Lower lobe of right lung (tissue), 2 donors: Measurements from ENCODE around the gene CSDE1. TPM values are rescaled to one million over a fixed set of nuclear protein-coding genes. Genes with fewer than 3 reads are reported as not detected.

ENCODE experiments used
- ATAC-seq, 2 donors: fragments of 200-7000 bp; cut with Tn5 transposase; one replicate each; pipeline ENCODE4 v1.9.1; 2020 to 2022; ENCODE audit warnings: mild to moderate bottlenecking in 2 of 2, moderate library complexity in 2 of 2
- DNase-seq: peaks from one replicate; pipeline ENCODE4 v3.0.0-alpha.2; 2020
- H3K27ac ChIP-seq: fragments of 200-600 bp; one replicate; pipeline ENCODE4 v1.8.0; 2022
- H3K27me3 ChIP-seq: fragments of 200-600 bp; one replicate; pipeline ENCODE4 v1.8.0; 2022; ENCODE audit warnings: low read depth
- H3K36me3 ChIP-seq: fragments of 200-600 bp; one replicate; pipeline ENCODE4 v1.8.0; 2022; ENCODE audit warnings: mild to moderate bottlenecking
- H3K4me1 ChIP-seq: fragments of 200-600 bp; one replicate; pipeline ENCODE4 v1.8.0; 2022
- H3K4me3 ChIP-seq: fragments of 200-600 bp; one replicate; pipeline ENCODE4 v1.8.0; 2022; ENCODE audit warnings: mild to moderate bottlenecking
- H3K9me3 ChIP-seq: fragments of 200-600 bp; one replicate; pipeline ENCODE4 v1.8.0; 2022
- intact Hi-C: fragments of 100-400 bp; cut with DNase I; formaldehyde crosslinking; loops from one replicate; pipeline ENCODE4 v1.11.0; 2022
- total RNA-seq: library from RNA; stranded (reverse); fragmentation: NEBNext Ultra II Directional; extraction: Animal tissue kit (Norgen Biotek cat#: 25700); gene quantifications from one replicate; pipeline ENCODE4 v1.2.1, GENCODE V29; 2021
- TF ChIP-seq, protein P1 (sequence below): fragments of 200-600 bp; IDR thresholded peaks from one replicate; pipeline ENCODE4 v1.8.0; 2022; ENCODE audit warnings: antibody characterized with exemption, mild to moderate bottlenecking
- donor health status: DM: no; HTN: yes; CAD: no; lungs with severe emphysema.

CSDE1 gene
- total RNA-seq, 1 donor from 2014 or later, result 543 TPM

DNA sequence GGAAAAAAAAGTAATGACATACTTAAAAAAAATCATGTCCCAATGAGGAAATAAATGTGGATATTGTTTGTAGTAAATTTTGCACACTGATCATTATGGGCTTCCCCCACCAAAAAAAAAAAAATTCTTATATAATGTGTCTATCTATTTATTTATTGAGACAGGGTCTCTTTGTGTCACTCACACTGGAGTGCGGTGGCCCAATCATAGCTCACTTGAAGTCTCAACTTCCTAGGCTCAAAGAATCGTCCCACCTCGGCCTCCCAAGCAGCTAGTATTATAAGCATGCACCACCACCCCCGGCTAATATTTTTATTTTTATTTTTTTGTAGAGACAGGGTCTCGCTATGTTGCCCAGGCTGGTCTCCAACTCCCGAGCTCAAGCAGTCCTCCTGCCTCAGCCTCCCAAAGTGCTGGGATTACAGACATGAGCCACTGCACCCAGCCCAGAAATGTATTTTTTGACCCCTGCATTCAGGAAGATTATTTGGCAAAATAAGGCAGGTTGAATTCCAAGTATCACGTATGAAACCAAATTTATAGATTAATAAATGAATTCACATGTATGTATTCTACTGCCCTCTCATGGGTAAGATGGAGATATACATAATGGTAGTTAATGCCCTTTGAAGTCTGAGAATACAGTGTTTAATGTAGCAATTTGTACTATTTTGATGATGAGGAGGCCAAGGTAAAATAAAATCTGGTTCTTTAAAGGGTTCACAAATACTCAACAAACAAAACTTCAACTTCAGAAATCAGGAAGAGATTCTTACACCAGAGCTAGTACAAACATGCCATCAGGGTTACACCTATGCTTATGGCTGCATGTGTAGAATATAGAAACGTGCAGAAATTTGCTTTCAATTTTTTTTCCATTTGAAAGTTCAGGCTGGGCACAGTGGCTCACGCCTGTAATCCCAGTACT is 86.5 kb downstream of the CSDE1 start:
- intact Hi-C loops, result no loop called here
- peak overlapping the region; percentile 92 for H3K4me3 ChIP-seq
- H3K27me3 ChIP-seq, result no peaks in the 10 kb centered on the region
- peaks cover 3% of the 10 kb centered on the region for H3K4me1 ChIP-seq
- peak overlapping the region; percentile 80 for H3K27ac ChIP-seq
- DNase-seq (no peak), ATAC-seq (no peak)
- H3K9me3 ChIP-seq, result no peaks in the 10 kb centered on the region
- H3K36me3 ChIP-seq, result no peaks in the 10 kb centered on the region
- TF ChIP-seq, protein P1, sequence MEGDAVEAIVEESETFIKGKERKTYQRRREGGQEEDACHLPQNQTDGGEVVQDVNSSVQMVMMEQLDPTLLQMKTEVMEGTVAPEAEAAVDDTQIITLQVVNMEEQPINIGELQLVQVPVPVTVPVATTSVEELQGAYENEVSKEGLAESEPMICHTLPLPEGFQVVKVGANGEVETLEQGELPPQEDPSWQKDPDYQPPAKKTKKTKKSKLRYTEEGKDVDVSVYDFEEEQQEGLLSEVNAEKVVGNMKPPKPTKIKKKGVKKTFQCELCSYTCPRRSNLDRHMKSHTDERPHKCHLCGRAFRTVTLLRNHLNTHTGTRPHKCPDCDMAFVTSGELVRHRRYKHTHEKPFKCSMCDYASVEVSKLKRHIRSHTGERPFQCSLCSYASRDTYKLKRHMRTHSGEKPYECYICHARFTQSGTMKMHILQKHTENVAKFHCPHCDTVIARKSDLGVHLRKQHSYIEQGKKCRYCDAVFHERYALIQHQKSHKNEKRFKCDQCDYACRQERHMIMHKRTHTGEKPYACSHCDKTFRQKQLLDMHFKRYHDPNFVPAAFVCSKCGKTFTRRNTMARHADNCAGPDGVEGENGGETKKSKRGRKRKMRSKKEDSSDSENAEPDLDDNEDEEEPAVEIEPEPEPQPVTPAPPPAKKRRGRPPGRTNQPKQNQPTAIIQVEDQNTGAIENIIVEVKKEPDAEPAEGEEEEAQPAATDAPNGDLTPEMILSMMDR, result peak; percentile 30

DNA sequence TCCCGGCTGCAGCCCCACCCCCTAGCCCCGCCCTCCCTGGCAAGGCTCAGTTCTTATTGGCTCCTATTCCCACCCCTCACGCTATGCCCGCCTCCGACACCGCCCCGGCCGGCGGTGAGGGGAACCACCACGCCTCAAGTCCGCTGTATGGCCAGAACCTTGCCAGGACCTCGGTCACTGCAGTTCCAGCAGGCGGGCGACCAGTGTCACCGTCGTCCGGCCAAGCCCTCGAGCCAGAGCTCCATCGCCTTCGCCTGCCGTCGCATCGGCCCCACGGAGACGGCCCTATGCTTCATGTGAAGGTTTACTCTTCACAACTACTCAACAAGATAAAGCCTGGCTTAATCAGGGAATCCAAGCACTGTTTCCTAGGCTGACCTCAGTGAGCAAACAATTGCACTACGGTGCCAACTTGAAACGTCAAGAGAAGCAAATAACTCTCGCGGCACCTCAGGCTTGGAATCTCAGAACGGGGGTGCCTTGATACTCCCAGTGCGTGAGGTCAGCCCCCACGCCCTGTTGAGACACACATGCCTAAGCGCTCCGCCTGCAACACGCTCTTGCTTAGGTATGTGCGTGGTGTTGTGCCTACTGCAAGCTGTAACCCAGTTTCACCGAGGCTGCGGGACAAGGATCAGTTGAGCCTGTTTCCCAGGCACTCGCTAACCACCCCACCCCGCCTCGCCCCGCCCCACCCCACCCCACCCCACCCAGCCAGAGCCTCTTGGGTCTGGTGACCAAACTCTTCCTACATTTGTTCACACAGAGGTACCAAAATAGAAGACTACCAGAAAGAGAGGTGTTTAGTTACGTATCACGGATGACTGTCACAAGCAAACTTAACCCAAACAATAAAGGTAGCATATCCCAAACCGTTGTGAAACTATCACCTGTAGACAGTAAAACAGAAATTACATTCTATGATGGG is 87.4 kb downstream of the CSDE1 start:
- peaks cover 3% of the 10 kb centered on the region for H3K4me1 ChIP-seq
- peak overlapping the region; percentile 92 for H3K4me3 ChIP-seq
- TF ChIP-seq, protein P1, result no peak
- peak; percentile 95 for DNase-seq
- H3K36me3 ChIP-seq, result no peaks in the 10 kb centered on the region
- ATAC-seq, result peak; percentile 99
- H3K27me3 ChIP-seq, result no peaks in the 10 kb centered on the region
- H3K9me3 ChIP-seq, result no peaks in the 10 kb centered on the region
- intact Hi-C loops, result no loop called here
- peak overlapping the region; percentile 80 for H3K27ac ChIP-seq

DNA sequence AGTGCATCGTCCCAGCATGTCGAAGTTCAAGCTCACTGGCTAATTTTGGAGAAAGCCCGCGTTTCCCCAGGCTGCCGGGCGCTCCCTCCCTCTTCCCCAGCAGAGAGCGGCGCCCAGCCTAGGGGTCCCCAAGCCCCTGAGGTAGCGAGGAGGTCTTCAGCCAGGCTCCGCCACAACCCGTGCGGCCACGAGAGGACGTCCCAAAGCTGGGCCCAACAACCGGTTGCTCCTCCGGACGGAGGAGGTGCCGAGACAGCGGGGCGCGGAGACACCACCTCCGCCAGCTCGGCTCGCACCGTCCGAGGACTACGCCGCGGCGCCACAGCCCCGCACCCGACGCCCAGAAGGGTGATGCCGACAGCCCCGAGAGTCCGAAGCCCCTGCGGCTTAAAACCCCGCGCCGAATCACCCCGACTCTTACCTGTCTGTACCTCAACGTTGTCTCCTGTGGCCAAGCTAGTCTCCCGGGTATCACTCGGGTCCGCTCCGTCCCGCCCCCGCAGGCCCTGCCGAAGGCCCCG is 88.2 kb downstream of the CSDE1 start, which contains the start of gene DENND2C:
Gene DENND2C (minus strand): TSS at position 488 of the 521 bp plus-strand sequence. CDS start 44,065 bp downstream, outside the sequence.
- DNase-seq (no peak), ATAC-seq (peak; percentile 71 to 72)
- Histone ChIP-seq H3K9me3 (no peaks in the 10 kb centered on the region), H3K27me3 (no peaks in the 10 kb centered on the region), H3K4me1 (peaks cover 3% of the 10 kb centered on the region), H3K36me3 (no peaks in the 10 kb centered on the region), H3K27ac (peak within 1 kb of the TSS; percentile 80), H3K4me3 (peak within 1 kb of the TSS; percentile 92)
- TF ChIP-seq, protein P1, result no peak
- intact Hi-C loops, result no loop called here

DNA sequence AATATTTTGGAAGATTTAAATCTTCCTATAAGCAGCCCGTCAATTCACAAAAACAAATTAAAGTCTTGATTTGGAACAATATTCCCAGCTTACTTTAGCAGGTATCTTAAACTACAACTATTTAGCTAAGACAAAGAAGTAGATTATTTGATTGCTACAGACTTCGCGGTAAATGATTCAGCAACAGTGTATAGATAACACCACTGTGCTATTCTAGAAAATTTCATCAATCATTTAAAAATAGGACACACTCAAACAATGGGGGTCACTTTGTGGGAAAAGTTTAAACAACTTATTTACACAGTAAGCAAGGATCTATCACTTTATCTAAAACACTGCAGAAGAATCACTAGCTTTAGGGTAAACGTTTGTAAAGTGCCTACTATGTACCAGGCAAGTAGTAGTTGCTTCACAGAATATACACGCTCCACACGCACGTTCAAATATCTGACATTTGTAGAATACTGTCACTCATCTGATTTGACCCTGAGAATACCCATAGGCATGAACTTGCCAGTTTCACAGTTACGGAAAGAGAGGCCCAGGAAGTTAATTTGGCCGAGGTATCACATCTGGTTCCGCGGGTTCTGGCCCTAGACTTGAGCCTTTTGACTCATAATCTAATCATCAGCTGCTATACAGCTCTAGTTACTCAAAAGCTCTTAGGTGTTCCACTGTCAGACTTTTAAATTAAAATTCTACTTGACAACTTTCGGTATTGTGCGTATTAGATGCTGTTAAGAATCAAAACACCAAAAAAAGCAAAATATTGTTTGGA is 88.8 kb downstream of the CSDE1 start:
- TF ChIP-seq, protein P1, result no peak
- no peaks in the 10 kb centered on the region for H3K27me3 ChIP-seq
- DNase-seq, result no peak
- H3K27ac ChIP-seq, result peak overlapping the region; percentile 80
- ATAC-seq, result no peak
- H3K9me3 ChIP-seq, result no peaks in the 10 kb centered on the region
- H3K36me3 ChIP-seq, result no peaks in the 10 kb centered on the region
- intact Hi-C loops, result no loop called here
- peak overlapping the region; percentile 92 for H3K4me3 ChIP-seq
- H3K4me1 ChIP-seq, result peaks cover 3% of the 10 kb centered on the region
